Cerebellar nuclear complex (tissue), 1 donor: ENCODE measurements around the gene SEC24A.
"Not testable (repeated sequence)": the region's sequence is repeated elsewhere in the genome, so short reads cannot be mapped to it uniquely, and the experiment has no call there.

ENCODE experiments used
- DNase-seq, 2 experiments: peaks; one replicate each; lab custom pipeline; 2025; lab: John Stamatoyannopoulos, UW

Gene SEC24A

DNA sequence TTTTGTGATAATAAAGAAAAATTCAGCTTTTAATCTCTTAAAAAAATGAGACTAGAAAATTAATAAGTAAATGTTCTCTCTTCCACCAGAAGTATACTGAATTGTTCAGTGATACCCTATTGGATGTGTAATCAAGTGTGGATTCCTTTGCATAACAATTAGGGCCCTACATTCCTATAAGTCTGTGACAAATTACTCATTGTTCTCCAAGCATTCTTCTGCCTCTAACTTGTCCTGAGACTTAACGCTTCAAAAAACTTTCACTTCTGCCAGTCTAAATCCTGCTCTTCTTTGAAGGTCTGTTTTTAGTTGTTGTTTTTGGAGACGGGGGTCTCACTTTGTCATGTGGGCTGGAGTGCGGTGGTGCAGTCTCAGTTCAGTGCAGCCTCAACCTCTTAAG is 100.8 kb downstream of the SEC24A start:
- no peak for DNase-seq

DNA sequence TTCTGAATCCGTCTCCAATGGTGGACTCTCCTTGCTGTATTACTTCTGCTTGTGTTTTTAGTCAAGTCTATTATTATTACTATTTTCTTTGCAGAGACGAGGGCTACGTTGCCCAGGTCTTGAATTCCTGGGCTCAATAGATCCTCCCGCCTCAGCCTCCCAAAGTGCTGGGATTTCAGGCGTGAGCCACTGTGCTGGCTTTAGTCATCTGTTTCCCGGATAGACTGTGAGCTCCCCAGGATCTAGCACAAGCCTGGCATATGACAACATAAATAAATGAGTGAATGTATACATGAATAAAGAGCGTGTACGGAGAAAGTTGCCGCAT is 109.6 kb downstream of the SEC24A start:
- DNase-seq, result no peak

DNA sequence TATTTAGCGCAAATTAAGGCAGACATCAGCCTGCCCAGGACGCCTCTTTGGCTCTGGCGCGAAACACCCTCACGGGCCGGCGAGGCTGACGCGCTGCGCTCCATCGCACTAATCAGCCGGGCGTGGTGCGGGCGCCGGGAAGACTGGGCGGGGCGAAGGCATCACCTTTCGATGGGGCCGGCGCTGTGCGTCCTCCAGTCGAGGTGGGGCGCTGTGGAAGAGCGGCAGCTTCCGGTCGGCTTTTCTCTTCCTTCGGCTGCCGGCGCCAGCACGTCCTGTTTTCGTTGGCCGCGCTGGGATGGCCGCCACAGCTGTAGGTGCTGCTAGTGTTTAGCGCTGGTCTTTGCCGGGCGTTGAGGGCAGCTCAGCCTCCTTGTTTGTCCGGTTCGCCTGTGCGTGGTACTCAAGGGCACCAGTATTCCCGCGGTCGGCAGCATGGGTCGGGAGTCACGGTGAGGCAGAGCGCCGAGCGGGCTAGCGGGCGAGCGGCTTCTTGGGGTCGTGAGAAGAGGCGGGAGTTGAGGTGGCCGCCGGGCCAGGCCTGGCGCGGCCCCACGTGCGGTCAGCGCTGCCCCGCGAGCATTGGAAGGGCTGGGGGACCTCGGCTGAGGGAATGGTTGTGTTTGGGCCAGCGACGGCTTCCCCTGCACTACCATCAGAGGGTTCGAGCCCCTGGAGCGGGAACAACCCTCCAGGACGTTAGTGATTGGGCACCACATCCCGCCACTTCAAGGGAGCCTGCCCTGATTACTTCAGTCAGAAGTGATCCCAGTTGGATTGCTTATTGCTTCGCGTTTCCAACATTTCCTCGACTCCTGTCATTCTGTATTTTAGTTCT is 110.1 kb downstream of the SEC24A start, which contains the start of gene DDX46:
Gene DDX46, plus strand, starts transcription at position 276 of the 838 bp plus-strand sequence. Its CDS starts 160 bp downstream, at position 436.
- DNase-seq, result peak; percentile 32 to 76

DNA sequence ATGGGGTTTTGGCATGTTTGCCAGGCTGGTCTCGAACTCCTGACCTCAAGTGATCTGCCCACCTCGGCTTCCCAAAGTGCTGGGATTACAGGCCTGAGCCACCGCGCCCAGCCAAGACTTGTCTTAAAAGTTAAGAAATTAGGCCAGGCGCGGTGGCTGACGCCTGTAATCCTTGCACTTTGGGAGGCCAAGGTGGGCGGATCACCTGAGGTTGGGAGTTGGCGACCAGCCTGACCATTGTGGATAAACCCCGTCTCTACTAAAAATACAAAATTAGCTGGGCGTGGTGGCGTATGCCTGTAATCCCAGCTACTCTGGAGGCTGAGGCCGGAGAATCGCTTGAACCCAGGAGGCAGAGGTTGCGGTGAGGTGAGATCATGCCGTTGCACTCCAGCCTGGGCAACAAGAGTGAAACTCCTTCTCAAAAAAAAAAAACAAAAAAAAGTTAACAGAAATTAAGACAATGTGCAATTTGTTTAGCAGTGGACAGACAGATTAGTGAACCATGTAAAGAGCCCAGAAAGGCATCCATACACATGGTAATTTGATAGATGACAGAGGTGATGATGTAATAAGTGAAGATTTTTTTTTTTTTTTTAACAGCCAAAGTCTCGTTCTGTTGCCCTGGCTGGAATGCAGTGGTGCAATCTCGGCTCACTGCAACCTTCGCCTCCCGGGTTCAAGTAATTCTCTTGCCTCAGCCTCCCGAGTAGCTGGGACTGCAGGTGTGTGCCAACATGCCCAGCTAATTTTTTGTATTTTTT is 119.1 kb downstream of the SEC24A start:
- not testable (repeated sequence) for DNase-seq

DNA sequence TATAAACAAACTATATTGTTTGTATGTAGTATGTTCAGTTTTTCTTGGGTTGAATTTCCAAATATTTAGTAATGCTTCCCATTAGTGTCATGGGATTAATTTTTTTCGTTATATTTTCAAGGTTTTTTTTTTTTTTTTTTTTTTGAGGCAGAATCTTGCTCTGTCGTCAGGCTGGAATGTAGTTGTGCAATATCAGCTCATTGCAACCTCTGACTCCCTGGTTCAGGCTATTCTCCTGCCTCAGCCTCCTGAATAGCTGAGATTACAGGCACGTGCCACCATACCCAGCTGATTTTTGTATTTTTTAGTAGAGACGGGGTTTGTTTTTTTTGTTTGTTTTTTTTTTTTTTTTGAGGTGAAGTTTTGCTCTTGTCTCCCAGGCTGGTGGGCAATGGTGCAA is 120.6 kb downstream of the SEC24A start:
- DNase-seq, result no peak

DNA sequence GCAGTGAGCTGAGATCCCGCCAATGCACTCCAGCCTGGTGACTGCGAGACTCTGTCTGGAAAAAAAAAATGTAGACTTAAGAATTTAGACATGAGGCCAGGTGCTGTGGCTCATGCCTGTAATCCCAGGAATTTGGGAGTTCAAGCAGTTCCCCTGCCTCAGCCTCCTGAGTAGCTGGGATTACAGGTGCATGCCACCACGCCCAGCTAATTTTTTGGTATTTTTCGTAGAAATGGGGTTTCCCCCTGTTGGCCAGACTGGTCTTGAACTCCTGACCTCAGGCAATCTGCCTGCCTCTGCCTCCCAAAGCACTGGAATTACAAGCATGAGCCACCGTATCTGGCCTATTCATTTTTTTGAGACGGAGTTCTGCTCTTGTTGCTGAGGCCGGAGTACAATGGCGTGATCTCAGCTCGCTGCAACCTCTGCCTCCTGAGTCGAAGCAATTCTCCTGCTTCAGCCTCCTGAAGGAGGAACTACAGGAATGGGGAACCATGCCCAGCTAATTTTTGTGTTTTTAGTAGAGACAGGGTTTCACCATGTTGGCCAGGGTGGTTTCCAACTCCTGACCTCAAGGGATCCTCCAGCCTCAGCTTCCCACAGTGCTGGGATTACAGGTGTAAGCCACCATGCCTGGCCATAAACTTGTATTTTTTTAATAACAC is 124.0 kb downstream of the SEC24A start:
- DNase-seq, result no peak

DNA sequence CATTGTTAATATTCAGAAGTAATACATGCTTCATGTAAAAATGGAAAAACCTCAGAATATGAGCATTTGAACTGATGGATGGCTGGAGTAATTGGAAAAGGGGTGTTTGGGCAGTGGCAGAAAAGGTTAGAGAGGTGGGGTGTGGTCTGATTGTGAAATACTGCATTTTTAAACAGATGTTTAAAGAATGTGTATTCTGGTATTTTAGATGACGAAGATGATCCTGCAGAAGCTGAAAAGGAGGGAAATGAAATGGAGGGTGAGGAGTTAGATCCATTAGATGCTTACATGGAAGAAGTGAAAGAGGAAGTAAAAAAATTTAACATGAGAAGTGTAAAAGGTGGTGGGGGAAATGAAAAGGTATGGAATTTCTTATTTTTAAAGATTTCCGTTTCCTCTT is 128.8 kb downstream of the SEC24A start:
- no peak for DNase-seq
